GM18867 (cell line): ENCODE data around the gene CD300E.
"Not testable (repeated sequence)": the region's sequence is repeated elsewhere in the genome, so short reads cannot be mapped to it uniquely, and the experiment has no call there.

Experiments
- ATAC-seq: cut with Tn5 transposase; IDR thresholded peaks from one replicate; pipeline ENCODE4 v1.9.1; 2021; ENCODE audit warnings: mild to moderate bottlenecking, moderate library complexity; ENCODE audit not compliant: unreplicated experiment

Gene CD300E

DNA sequence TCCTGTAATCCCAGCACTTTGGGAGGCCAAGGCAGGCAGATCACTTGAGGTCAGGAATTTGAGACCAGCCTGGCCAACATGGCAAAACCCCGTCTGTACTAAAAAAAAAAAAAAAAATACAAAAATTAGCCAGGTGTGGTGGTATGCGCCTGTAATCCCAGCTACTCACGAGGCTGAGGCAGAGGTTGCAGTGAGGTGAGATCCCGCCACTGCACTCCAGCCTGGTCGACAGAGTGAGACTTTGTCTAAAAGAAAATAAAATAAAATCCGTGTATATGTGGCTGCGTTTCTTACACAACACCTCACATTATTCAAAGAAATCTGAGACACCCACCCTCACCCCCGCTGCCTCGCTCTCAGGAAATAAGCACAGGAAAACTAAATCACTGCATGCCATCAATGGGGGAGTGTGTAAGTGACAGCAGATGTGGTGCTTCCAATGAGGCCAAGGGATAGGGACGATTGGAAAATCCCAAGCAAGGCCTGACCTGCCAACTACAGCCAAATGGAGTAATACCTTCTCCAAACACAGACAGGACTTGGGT, 13.1 kb upstream of the CD300E start:
- ATAC-seq: not testable (repeated sequence)

DNA sequence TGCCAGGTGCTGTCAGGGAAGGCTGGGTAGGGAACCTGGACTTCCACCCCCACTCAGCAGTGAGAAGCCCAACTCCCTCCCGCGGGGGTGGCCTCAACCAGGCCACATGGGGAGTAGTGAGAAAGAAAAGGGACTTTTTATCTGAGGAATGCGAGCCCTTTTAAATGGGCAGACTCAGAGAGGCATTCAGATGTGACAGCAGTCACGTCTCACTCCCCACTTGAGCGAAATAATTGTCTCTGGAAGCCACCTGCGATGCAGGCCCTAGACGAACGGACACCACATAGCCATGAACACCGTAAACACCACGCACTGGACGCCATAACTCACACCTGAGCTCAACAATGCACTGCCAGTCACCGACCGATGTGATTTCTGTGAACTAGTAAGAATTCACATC, 11.9 kb upstream of the CD300E start:
- no peak for ATAC-seq

DNA sequence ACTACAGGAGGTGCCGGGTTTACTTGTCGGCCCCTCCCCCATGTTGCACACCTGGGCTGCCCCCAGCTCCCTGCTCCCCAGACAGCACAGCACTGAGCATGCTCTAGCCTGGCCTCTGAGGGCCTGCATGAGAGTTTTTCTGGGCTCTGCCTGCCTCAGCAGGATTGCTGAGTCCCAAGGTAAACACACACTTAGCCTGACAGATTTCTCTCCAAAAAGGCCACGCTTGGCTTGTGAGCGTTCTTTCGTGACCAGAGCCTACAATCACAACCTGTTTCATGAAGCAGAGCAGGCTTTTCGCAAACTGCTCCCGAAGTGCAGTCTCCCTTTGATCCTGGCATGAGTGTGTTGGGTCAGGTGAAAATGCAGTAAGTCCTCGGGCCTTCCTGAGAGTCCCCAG, 9.8 kb upstream of the CD300E start:
- ATAC-seq: no peak

DNA sequence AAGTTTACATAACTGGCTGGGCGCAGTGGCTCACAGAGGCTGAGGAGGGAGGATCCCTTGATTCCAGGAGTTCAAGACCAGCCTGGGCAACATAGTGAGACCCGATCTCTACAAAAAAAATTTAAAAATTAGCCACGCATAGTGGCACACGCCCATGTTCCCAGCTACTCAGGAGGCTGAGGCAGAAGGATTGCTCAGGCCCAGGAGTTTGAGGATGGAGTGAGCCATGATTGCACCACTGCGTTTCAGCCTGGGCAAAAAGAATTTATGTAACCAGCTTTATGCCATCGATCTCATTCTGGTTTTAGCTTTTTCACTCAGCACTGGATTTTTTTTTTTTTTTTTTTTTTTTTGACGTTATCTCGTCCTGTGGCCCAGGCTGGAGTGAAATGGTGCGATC, 9.1 kb upstream of the CD300E start:
- ATAC-seq: no peak

DNA sequence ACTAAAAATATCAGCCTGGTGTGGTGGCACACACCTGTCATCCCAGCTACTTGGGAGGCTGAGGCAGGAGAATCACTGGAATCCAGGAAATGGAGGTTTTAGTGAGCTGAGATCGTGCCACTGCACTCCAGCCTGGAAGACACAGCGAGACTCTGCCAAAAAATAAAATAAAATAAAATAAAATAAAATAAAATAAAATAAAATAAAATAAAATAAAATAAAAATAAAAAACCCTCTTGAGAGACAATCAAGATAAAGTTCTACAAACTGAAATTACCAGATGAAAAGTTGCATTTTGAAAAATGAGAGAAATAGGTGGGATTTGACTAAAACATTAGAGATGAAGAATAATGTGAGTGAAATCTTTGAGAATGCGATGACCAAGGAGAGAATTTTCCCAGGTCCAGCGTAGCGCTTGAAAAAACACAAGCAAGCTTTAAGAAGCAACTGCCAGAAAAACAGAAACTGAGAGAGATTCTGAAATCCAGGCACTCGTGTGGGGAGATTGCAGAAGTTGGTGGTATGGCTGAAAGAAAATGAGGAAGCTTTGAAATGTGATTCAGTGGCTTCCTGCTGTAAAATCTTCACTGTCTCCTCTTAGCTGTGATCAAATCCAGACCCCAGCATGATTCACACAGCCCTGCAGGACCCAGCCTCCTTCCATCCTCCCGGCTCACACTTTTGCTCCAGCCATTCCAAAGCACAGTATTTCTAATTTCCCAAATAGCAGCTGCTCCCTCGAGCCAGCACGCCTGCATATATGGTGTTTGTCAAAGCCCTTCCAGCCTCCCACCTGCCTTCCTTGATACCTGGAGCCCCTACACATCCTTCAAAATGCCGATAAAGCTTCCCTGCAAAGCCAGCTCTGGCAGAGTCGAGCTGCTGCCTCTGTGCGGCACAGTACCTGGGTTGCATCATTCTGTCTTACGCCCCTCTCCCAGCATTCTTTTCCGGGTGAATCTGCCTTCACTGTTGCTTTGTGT, 8.2 kb upstream of the CD300E start:
- ATAC-seq: no peak

DNA sequence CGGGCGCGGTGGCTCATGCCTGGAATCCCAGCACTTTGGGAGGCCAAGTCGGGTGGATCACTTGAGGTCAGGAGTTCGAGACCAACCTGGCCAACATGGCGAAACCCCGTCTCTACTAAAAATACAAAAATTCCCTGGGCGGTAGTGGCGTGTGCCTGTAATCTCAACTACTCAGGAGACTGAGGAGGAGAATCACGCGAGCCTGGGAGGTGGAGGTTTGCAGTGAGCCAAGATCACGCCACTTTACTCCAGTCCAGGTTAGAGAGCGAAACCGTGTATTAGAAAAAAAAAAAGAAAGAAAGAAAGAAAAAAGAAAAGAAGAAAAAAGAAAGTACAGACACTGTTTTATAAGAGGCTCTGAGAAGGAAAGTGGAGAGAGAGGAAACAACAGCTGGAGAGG, 6.7 kb upstream of the CD300E start:
- ATAC-seq: not testable (repeated sequence)

DNA sequence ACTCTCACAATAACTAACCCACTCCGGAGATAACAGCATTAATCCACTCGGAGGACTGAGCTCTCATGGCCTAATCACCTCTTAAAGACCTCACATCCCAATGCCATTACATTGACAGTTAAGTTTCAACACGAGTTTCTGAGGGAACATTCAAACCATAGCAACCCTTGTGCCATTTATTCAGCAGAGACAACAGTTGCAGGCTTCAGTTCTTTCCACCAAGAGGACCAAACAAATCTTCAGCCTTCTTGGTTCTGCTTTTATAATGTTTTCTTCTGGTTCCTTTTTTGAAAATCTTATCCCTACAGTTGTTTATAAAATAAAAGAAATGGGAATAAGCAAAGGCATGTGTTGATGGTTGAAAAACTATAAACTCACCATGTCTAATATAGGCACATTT, 2.1 kb upstream of the CD300E start:
- ATAC-seq: no peak

DNA sequence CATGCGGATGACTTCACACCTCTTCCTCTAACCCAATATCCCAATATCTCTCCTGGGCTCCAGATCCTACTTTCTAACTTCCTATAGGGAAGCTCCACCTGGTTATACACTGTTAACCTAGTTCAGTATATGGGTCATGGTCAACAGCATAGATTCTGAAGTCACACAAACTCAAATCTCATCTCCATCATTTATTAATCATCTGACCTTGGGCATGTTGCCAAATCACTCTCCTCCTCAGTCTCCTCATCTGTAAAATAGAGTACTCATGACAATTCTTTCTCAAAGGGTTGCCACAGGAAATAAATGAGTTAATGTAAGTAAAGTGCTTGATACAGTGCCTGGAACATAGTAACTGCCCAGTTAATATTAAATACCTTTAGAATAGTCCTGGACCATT, 593 bp upstream of the CD300E start:
- no peak for ATAC-seq

DNA sequence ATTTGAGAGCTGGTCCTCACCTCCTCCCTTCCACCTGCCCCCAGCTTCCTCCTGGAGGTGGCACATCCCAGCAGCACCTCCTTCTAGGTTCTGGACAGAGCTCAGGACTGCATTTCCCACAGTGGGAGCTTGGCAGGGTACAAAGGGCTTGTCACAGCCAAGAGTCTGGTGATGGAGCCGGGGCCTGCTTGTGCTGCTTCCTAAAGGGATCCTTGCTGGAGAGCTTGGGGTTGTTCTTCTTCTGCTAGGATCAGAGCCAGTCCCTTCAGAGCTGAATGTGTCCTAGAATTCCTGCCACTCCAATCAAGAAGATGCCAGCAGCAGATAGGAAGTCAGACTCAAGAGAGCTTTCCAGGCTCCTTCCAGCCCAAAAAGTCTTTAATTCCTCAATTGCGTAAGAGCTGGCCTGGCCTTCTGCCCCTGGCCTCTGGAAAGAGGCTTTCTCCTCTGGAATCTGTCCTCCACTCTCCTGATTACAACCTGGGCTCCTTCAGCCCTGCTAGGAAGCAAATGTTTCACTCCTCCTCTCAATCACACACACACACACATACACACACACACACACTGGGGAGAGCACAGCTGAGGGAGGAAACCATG, 4.4 kb downstream of the CD300E start:
- no peak for ATAC-seq

DNA sequence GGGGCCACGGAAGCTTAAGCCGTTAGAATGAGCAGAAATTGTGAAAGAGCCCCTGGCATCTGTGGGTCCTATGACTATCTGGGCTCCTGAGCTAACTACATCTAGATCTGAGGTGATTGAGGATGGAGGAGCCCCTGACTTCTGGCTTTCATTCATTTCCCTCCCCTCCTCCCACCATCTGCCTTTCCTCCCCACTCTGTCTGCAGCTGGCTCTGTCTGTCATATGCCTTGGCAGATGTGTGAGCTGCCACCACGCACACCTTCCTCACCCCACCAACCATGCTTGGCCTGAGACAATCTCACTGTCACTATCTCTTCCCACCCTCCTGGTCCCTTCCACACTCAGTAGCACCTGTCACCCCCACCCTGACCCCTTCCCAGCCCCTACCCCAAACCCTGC, 5.1 kb downstream of the CD300E start:
- ATAC-seq: no peak

DNA sequence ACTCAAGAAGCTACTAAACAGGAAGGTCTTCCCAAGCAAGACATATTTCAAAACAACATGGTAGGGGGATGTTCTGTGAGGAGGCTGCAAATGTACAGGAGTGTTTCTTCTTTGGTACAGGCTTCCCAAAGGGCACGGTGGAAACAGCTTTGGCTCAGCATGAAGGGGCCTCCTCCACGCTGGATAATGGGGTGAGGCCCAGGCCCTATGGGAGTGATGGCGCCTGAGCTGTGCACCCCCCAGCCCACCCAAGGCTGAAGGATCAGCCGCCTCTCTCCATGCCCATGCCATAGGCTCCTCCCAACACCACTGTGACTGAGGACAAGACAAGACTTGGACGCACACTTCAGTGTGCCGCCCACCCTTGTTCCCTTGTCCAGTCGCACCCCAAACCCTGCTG, 6.8 kb downstream of the CD300E start:
- ATAC-seq: no peak

DNA sequence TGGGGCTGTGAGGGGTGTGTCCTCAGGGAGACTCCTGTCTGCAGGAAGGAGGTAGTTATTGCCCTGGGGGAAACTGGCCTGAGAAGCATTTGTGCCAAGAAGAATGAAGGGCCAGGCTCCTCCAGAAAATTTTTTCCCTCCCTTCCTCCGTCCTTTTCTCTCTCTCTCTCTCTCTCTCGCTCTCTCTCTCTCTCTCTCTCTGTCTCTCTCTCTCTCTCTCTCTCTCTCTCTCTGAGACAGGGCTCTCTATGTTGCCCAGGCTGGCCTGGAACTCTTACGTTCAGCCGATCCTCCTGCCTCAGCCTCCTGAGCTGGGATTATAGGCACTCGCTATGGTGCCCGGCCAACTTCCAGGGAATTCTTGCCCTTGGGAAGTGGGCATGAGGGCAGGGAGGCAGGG, 11.5 kb downstream of the CD300E start:
- no peak for ATAC-seq

DNA sequence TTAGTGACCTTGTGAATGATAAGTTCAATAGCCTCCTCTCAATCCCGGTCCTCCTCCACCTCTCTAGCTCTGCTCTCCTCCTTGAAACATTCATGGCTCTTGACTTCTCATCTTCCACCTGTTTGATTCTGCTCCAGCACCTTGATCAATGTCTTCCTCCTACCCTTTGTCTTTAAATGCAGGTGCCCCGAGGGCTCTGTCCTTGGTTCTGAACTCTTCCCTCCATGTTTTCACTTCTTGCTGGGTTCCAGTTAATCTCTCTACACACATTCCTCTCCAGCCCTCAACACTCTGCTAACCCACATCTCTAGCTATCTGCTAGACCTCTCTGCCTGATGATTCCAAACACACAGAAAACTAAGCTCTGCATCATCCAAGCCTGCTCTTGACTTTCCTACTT, 13.4 kb downstream of the CD300E start:
- ATAC-seq: no peak

DNA sequence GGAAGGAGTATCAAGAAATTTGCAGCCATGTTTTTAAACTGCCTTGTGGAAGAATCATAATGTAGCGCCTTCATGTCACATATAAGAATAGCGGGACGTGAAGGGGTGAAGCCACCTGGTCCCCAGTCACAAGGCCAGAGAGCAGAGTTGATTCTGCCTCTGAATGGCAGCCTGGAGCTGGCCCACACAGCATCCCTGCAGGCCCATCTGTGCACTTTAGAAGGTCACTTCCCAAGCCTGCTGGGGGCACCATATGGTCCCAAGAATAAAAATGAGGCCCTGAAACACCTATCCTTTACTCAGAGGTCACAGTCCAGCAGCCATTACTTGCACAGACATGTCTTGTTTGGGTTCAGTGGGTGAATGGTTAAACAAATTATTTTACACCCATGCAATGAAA, 15.0 kb downstream of the CD300E start:
- no peak for ATAC-seq

DNA sequence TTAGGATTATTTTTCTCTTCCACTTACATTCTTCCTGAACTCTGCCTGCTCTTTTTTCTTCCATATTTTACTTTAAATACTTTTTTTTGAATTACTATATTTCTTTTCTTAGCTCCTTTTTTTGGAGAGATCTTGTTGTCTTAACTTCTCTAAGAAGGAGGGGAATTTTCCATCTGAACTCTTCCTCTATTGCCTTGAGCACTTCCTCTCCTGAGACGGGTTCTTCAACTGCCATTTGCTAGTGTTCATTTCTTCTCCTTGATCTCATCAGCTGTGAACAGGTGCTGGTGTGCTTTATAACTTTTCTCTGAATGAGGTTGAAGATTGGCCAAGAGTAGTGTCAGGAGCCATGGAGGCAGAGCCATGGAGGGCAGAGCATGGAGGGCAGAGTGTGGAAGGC, 16.3 kb downstream of the CD300E start:
- no peak for ATAC-seq

DNA sequence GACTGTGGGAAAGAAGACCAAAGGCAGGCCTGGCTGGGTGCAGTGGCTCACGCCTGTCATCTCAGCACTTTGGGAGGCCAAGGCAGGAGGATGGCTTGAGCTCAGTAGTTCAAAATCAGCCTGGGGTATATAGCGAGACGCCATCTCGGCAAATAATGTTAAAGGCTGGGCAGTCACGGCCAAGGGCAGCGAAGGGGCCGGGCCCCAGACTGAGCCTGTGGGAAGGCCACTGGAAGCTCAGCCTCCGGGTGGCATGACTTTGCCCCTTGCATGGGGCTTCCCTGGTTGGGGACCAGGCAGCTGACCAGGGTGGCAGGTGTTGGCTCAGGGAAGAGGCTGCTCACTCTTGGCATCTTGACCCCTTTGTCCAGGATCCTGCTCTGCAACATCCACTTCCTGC, 17.5 kb downstream of the CD300E start:
- no peak for ATAC-seq

DNA sequence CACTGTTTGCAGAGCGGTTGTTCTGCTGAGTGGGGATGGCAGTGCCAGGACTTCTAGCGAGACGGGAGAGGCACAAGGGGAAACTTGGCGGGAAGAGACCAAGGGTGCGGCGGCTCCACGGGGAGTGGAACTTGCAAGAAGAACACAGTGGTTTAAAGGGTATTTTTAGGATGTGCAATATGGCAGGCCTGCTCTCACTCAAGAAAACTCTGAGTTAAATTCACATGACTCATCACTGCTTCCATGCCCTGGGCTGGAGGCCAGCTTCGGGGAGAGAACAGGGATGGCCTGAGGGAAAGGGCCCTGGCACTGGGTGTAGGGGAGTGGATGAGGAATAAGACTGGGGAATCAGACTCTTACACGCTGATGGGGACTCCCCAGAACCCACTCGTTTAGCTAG, 18.2 kb downstream of the CD300E start:
- ATAC-seq: no peak

DNA sequence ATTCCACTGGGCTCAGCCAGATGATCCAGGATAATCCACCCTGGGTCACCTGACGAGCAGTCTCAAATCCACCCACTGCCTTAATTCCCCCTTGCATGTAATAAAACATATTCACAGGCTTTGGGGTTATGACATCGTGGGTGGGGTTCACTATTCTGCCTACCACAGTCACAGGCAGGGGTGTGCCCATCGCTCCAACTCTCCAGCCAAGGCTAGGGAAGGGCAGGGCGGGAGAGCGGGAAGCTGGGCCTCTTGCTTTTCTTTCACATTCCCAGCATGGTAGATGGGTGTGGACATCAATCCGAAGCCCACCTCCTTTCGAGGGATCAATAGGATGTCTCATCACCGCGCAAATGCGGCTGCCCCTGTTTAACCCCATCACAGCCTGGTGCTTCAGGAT, 18.8 kb downstream of the CD300E start:
- no peak for ATAC-seq

DNA sequence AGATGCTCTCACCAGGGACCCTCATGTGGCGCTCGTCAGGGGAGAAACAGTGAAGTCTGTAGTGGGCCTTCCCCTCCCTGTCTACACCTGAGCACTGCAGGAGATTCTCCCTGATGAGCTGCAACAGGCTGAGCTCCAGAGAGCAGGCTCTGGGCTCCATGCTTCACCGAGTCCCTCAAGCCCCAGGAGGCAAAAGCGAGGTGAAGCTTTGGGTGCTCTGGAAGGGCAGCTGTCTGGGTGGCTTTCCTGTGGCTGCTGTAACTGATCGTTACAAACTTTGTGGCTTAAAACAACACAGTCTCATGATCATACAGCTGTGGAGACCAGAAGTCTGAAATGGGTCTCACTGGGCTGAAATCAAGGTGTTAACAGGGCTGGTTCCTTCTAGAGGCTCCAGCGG, 19.3 kb downstream of the CD300E start:
- ATAC-seq: no peak

DNA sequence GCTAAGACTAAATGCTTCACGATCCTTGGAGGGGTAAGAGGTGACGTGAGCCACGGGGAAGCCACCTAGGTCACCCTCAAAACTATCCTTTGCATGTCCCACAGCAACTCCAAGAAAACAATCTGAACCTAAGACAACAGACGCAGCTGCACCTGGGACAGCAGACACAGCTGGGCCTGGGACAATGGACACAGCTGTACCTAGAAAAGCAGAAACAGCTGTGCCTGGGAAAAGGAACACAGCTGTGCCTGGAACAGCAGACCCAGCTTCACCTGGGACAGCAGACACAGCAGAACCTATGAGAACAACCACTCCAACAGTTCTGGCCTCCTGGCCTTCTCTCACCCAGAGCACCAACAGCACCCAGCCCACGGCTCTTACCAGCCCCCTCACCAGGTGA, 19.8 kb downstream of the CD300E start:
- ATAC-seq: no peak

DNA sequence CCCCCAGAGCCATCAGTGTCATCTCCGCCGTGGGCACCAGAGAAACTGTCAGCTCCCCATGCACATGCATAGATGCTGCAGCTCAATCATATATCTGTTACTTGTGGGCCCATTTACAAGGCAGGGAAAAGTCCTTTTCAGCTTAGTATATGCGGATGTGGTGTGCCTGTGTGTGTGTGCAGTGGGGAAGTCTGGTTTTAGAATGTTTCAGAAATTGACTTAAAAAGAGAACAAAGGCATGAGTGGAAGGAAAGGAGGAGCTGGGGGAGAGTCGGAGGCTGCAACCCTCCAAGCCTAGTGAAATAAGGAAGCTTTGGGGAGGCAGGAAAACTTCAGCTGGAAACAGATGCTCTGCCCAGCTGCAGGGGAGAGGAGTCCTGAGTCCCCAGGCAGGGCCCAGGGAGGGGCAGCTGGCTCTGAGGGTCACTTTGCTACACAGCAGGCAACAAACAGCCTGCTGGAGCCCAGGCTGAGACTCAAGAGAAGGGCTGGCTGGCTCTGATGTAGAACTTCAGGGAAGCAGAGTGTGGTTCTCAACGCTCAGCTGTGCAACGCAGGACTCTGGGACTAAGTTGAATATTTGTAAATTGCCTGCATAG, 20.4 kb downstream of the CD300E start:
- ATAC-seq: no peak
